Measurements from ENCODE around the gene SH3PXD2B.
"Not testable (repeated sequence)": the region's sequence is repeated elsewhere in the genome, so short reads cannot be mapped to it uniquely, and the experiment has no call there.

The SH3PXD2B gene

GRCh38 chr5:172336676-172337285 is 117.5 kb downstream of the SH3PXD2B start:
- no peak for DNase-seq (ENCODE audit: low spot score)

GRCh38 chr5:172336264-172336663 is 118.1 kb downstream of the SH3PXD2B start:
- no peak for DNase-seq (ENCODE audit: low spot score)

GRCh38 chr5:172335721-172336120 is 118.6 kb downstream of the SH3PXD2B start:
- DNase-seq (ENCODE audit: low spot score) = no peak

- no peak for DNase-seq (ENCODE audit: low spot score)
Measured at GRCh38 chr5:172334641-172335040, 119.7 kb downstream of the SH3PXD2B start.

GRCh38 chr5:172334196-172334595 is 120.1 kb downstream of the SH3PXD2B start:
- DNase-seq (ENCODE audit: low spot score) = no peak

GRCh38 chr5:172326901-172327300 is 127.4 kb downstream of the SH3PXD2B start:
- not testable (repeated sequence) for DNase-seq (ENCODE audit: low spot score)

GRCh38 chr5:172325452-172325851 is 128.9 kb downstream of the SH3PXD2B start:
- DNase-seq (ENCODE audit: low spot score) = no peak

GRCh38 chr5:172322028-172322965 is 132.0 kb downstream of the SH3PXD2B start:
- DNase-seq (ENCODE audit: low spot score) = no peak

GRCh38 chr5:172321593-172321992 is 132.7 kb downstream of the SH3PXD2B start:
- no peak for DNase-seq (ENCODE audit: low spot score)

GRCh38 chr5:172319708-172320441 is 134.4 kb downstream of the SH3PXD2B start:
- DNase-seq (ENCODE audit: low spot score) = no peak

GRCh38 chr5:172315587-172316493 is 138.5 kb downstream of the SH3PXD2B start:
- no peak for DNase-seq (ENCODE audit: low spot score)

- no peak for DNase-seq (ENCODE audit: low spot score)
Measured at GRCh38 chr5:172313915-172314314, 140.4 kb downstream of the SH3PXD2B start.

GRCh38 chr5:172312286-172312685 is 142.0 kb downstream of the SH3PXD2B start:
- no peak for DNase-seq (ENCODE audit: low spot score)

- DNase-seq (ENCODE audit: low spot score) = no peak
Measured at GRCh38 chr5:172311605-172312004, 142.7 kb downstream of the SH3PXD2B start.

GRCh38 chr5:172311026-172311425 is 143.3 kb downstream of the SH3PXD2B start:
- no peak for DNase-seq (ENCODE audit: low spot score)

GRCh38 chr5:172305380-172305779 is 148.9 kb downstream of the SH3PXD2B start:
- no peak for DNase-seq (ENCODE audit: low spot score)

- DNase-seq (ENCODE audit: low spot score) = no peak
Measured at GRCh38 chr5:172303572-172304335, 150.6 kb downstream of the SH3PXD2B start.

GRCh38 chr5:172303162-172303561 is 151.2 kb downstream of the SH3PXD2B start:
- no peak for DNase-seq (ENCODE audit: low spot score)

- DNase-seq (ENCODE audit: low spot score) = no peak
Measured at GRCh38 chr5:172302047-172302710, 152.1 kb downstream of the SH3PXD2B start.

GRCh38 chr5:172299916-172300439 is 154.3 kb downstream of the SH3PXD2B start:
- no peak for DNase-seq (ENCODE audit: low spot score)

Measured in hematopoietic multipotent progenitor cell treated with erythropoietin and hydrocortisone succinate and interleukin-3 and kit ligand, for 15 days (in vitro differentiated cells).